Measurements from ENCODE around the gene CDCP2. TPM values are rescaled to one million over a fixed set of nuclear protein-coding genes. Genes with fewer than 3 reads are reported as not detected.
"Not testable (repeated sequence)": the region's sequence is repeated elsewhere in the genome, so short reads cannot be mapped to it uniquely, and the experiment has no call there.

CDCP2 gene
- polyA plus RNA-seq, 1 donor: 0.08 TPM

DNA sequence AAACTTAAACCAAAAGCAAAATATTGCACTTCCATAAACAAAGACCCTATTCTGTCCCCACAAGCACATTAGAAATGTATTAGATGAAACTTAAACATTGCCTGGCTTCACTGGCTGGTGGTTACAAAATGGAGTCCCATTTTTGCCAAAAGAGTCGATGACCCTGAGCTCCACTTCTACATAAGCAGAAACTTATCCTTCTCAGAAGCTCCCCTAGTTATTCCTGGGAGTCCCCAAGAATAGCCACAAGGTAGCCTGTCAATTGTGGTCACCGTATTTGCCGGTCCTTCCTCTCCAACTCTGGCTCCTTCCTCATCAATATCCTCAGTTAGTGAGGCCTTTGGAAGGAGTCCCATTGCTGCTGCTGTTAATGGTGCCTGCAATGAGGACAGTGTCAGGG, 37.3 kb downstream of the CDCP2 start:
- DNase-seq: no peak

DNA sequence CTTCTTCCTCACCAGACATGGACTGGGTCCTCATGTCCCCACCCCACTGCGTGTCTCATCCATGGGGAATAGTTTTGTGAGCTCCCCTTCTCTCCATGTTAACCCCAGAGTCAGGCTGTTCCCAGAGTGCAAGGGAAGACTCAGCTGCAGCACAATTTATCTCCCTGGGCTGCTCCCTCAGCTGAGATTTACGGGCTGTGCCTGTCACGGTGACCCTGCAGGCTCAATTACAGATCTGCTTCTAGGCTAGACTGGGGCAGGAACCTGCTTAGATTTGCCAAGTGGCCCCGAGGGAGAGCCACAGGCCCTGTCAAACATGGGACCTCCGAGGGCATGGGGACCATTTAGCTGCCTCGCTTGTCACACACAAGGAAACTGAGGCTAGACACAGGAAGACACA, 37.8 kb downstream of the CDCP2 start:
- DNase-seq: no peak

- DNase-seq: no peak
Measured at GRCh38 chr1:54114001-54114400, 38.8 kb downstream of the CDCP2 start.

DNA sequence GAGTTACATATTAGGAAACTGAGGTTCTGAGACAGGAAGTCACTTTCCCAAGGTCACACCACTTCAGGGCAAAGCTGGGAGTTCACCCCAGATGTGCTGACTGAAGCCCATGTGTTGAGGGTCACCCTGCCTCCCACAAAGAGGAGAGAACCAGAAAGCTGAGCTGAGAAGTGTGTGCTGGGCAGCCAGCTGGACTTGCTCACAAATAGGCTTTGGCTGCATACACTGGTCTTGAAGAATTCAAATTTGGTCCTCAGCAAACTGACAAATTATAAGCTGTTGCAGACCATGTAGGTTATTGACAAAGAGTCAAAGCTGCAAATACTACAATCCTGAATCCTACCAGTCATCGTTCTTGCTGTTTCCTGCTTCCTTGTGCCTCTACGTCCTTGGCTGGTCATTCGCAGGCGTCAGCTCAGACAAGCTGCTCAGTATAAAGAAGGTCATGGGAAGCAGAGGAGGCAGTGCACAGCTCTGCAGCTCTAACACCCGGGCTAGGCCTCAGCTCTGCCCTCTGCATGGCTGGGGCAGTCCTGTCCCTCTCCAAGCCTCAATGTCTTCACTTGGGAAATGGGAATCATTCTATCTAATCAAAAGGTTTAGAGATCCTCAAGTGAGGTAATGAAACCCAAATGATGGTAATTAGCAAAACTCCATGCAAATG, 40.0 kb downstream of the CDCP2 start:
- no peak for DNase-seq

- DNase-seq: no peak
Measured at GRCh38 chr1:54112027-54112426, 40.8 kb downstream of the CDCP2 start.

GRCh38 chr1:54111624-54112023, 41.2 kb downstream of the CDCP2 start:
- no peak for DNase-seq

DNA sequence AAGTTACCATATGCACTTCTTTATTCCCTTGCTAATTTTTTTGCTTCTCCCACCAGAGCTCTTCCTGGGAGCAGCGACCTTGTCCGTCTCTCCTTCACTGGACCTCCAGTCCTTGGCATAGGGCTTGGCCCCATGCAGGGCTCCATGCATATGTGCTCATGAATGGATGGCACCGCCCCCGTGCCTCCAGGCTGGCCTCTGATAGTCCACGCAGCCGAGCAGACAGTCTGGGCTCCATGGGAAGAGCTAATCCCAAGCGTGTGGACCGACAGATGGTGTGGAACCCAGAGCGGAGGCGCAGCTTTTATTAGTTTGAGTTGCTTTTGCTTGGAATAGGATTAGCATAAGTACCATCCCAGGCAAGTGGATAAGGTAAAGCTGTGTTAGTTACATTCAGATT, 41.8 kb downstream of the CDCP2 start:
- no peak for DNase-seq

- no peak for DNase-seq
Measured at GRCh38 chr1:54109129-54110090, 43.4 kb downstream of the CDCP2 start.

DNA sequence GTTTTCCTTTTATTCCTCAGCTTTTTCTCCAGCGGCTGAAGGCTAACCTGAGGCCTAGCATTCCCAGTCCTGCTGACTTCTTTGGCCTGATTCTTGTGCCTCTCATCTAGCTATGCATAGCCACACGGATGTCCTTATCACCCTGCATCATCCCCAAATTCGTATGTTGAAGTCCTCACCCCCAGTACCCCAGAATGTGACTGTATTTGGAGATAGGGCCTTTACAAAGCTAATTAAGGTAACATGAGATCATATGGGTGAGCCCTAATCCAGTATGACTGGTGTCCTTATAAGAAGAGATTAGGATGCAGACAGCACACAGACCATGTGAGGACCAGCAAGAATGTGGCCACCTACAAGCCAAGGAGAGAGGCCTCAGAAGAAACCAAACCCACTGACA, 44.6 kb downstream of the CDCP2 start:
- DNase-seq: no peak

GRCh38 chr1:54107131-54107530, 45.7 kb downstream of the CDCP2 start:
- DNase-seq: no peak

- DNase-seq: no peak
Measured at GRCh38 chr1:54105736-54106269, 47.0 kb downstream of the CDCP2 start.

DNA sequence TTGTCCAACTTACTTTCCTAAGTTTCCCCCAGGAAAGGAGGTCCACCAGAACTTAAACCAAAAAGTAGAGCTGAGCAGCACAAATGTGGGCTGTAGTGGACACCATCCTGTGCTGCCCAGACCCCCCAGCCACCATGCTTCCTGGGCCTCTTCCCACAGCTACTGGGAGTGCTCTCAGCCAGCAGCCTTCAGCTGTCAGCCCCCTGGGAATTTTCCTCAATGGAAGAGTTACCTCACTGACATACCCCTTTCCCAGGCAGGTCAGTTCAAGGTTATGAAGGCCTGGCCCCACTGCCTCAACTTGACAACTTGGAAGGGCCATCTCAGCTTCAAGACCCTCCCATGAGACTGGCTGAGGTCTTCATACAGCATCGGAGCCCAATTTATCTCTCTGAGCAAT, 47.7 kb downstream of the CDCP2 start:
- DNase-seq: no peak

DNA sequence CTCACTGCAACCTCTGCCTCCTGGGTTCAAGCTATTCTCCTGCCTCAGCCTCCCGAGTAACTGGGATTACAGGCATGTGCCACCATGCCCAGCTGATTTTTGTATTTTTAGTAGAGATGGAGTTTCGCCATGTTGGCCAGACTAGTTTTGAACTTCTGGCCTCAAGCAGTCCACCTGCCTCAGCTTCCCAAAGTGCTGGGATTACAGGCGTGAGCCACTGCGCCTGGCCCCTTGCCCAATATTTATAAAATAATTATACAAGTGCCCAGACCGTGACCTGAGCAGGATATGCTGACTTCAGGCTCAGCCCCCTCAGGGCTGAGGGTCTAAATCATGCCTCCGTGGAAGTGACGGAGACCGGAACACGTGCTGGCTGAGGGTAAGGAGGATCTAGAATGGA, 48.2 kb downstream of the CDCP2 start:
- DNase-seq: not testable (repeated sequence)

DNA sequence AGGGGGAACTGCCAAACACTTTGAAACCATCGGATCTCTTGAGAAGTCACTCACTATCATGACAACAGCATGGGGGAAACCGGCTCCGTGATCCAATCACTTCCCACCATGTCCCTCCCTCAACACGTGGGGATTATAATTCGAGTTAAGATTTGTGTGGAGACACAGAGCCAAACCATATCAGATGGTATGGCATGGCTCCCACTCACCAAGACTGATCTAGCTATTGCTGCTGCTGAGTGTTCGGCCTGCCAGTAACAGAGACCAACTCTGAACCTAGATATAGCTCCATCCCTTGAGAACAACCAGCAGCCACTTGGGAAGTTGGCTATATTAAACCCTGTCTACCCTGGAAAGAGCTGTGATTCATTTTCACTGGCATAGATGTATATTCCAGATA, 49.4 kb downstream of the CDCP2 start:
- no peak for DNase-seq

GRCh38 chr1:54100500-54100899, 52.3 kb downstream of the CDCP2 start:
- no peak for DNase-seq

DNA sequence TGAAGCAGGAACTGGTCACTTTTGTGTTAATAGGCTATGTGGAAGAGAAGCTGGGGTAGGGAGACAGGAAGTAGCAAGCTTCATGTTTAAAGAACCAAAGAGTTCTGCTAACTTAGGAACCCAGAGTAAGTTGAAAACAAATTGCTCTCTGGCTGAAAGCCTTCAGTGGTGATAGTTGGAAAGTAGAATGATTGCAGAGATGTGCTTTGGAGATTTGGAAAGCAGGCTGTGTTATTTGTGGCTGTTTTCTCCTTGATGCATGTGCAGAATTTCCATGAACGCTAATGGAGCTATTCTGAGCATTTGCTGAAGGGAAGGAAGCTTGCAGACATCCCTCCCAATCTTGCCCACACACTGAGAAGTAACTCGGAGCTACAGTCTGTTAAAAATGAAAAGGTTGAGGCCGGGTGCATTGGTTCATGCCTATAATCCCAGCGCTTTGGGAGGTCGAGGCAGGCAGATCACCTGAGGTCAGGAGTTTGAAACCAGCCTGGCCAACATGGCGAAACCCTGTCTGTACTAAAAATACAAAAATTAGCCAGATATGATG, 53.7 kb downstream of the CDCP2 start:
- DNase-seq: no peak

- no peak for DNase-seq
Measured at GRCh38 chr1:54096877-54097240, 55.9 kb downstream of the CDCP2 start.

GRCh38 chr1:54096227-54096876, 56.4 kb downstream of the CDCP2 start:
- no peak for DNase-seq

GRCh38 chr1:54095546-54096226, 57.1 kb downstream of the CDCP2 start:
- DNase-seq: no peak

- not testable (repeated sequence) for DNase-seq
Measured at GRCh38 chr1:54094730-54095105, 58.1 kb downstream of the CDCP2 start.

GRCh38 chr1:54094001-54094729, 58.6 kb downstream of the CDCP2 start:
- DNase-seq: no peak

Measured in left kidney (tissue), 2 donors.